ENCODE data around the gene ATP7B.

GRCh38 chr13:51955816-51956603 is 55.2 kb downstream of the ATP7B start:
- TF ChIP-seq CTCF (IDR thresholded peaks at IDR 0.05) (no peak), POLR2AphosphoS5 (IDR thresholded peaks at IDR 0.05) (no peak), EP300 (IDR thresholded peaks at IDR 0.05; ENCODE audit: low read depth) (no peak), POLR2A (IDR thresholded peaks at IDR 0.05) (peak; percentile 44)

Measured in transverse colon (tissue), 4 donors.